GM12872 (cell line): ENCODE data around the gene TMEM161A.

Source experiments
- CTCF ChIP-seq: IDR thresholded peaks from 3 replicates; pipeline ENCODE4 v1.5.1; 2011; ENCODE audit warnings: low read depth, mild to moderate bottlenecking, low read length, moderate library complexity; ENCODE audit not compliant: insufficient read depth

The TMEM161A gene

GRCh38 chr19:19140476-19140875, 2.2 kb upstream of the TMEM161A start:
- no peak for TF ChIP-seq CTCF

GRCh38 chr19:19139876-19140229, 1.6 kb upstream of the TMEM161A start:
- no peak for TF ChIP-seq CTCF

GRCh38 chr19:19137556-19138108, 646 bp downstream of the TMEM161A start:
- TF ChIP-seq CTCF, result no peak

- no peak for TF ChIP-seq CTCF
Observed at GRCh38 chr19:19134687-19135158, 3.6 kb downstream of the TMEM161A start.

GRCh38 chr19:19133985-19134384, 4.3 kb downstream of the TMEM161A start:
- no peak for TF ChIP-seq CTCF

GRCh38 chr19:19132912-19133311, 5.4 kb downstream of the TMEM161A start:
- TF ChIP-seq CTCF, result no peak

GRCh38 chr19:19131989-19132388, 6.3 kb downstream of the TMEM161A start:
- TF ChIP-seq CTCF, result no peak
